Measurements from ENCODE around the gene C4BPB. TPM values are rescaled to one million over a fixed set of nuclear protein-coding genes. Genes with fewer than 3 reads are reported as not detected.

C4BPB gene
- total and polyA plus RNA-seq, 2 of the 13 experiments (the other 11 are each of a cell fraction or from before 2014, with no cell fraction given), result 155 to 266 TPM

- TF ChIP-seq ZHX2 (IDR thresholded peaks at IDR 0.05; ENCODE audit: low read depth) (no peak; the same call in 1 of the 2 replicates), ZHX2 (CRISPR knock-in tag; IDR thresholded peaks at IDR 0.05; ENCODE audit: borderline replicate concordance) (no peak), ZNF441 (CRISPR knock-in tag; IDR thresholded peaks at IDR 0.05; ENCODE audit: borderline replicate concordance) (0 out of 2 replicates have a peak, but pooled peaks have one; percentile 28), ZNF772 (CRISPR knock-in tag; IDR thresholded peaks at IDR 0.05) (peak; percentile 64; the same call in 1 of the 2 replicates), SATB2 (CRISPR knock-in tag; IDR thresholded peaks at IDR 0.05) (no peak), DNMT3B (CRISPR knock-in tag; conservative IDR thresholded peaks at IDR 0.05) (no peak), ZSCAN20 (CRISPR knock-in tag; IDR thresholded peaks at IDR 0.05; ENCODE audit: borderline replicate concordance) (no peak), GTF2F1 (IDR thresholded peaks at IDR 0.05; ENCODE audit: low read length) (no peak), NR2F6 (IDR thresholded peaks at IDR 0.05) (no peak), NR2F6 (CRISPR knock-in tag; IDR thresholded peaks at IDR 0.05) (no peak; the same call in 1 of the 2 replicates), MYNN (CRISPR knock-in tag; IDR thresholded peaks at IDR 0.05; ENCODE audit: low read depth) (no peak), GATAD2A (CRISPR knock-in tag; IDR thresholded peaks at IDR 0.05) (peak; percentile 28), SCMH1 (CRISPR knock-in tag; IDR thresholded peaks at IDR 0.05; ENCODE audit: borderline replicate concordance) (no peak), ZNF432 (CRISPR knock-in tag; IDR thresholded peaks at IDR 0.05; ENCODE audit: borderline replicate concordance) (no peak), SIX1 (CRISPR knock-in tag; IDR thresholded peaks at IDR 0.05; ENCODE audit: borderline replicate concordance) (no peak), RBFOX2 (IDR thresholded peaks at IDR 0.05; ENCODE audit: low read depth, low read length) (peak; percentile 88), ZIK1 (CRISPR knock-in tag; IDR thresholded peaks at IDR 0.05; ENCODE audit: borderline replicate concordance, low read depth) (no peak), ZNF616 (CRISPR knock-in tag; IDR thresholded peaks at IDR 0.05; ENCODE audit: low read depth) (0 out of 2 replicates have a peak, but pooled peaks have one; percentile 28), ATF2 (CRISPR knock-in tag; IDR thresholded peaks at IDR 0.05) (peak; percentile 41; the same call in 1 of the 2 replicates), NCOA2 (CRISPR knock-in tag; IDR thresholded peaks at IDR 0.05) (no peak), DMAP1 (CRISPR knock-in tag; IDR thresholded peaks at IDR 0.05) (0 out of 2 replicates have a peak, but pooled peaks have one; percentile 17)
- TF ChIP-seq, protein P1, sequence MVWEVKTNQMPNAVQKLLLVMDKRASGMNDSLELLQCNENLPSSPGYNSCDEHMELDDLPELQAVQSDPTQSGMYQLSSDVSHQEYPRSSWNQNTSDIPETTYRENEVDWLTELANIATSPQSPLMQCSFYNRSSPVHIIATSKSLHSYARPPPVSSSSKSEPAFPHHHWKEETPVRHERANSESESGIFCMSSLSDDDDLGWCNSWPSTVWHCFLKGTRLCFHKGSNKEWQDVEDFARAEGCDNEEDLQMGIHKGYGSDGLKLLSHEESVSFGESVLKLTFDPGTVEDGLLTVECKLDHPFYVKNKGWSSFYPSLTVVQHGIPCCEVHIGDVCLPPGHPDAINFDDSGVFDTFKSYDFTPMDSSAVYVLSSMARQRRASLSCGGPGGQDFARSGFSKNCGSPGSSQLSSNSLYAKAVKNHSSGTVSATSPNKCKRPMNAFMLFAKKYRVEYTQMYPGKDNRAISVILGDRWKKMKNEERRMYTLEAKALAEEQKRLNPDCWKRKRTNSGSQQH (CRISPR knock-in tag; IDR thresholded peaks at IDR 0.05; ENCODE audit: low read depth), result peak; percentile 32; the same call in 1 of the 2 replicates
These were observed 35.5 kb upstream of the C4BPB start, which contains the start of gene PFKFB2 (continued) for GRCh38 chr1:207052911-207053769.
